ENCODE results near the gene EIF4G1.

Gene EIF4G1

DNA sequence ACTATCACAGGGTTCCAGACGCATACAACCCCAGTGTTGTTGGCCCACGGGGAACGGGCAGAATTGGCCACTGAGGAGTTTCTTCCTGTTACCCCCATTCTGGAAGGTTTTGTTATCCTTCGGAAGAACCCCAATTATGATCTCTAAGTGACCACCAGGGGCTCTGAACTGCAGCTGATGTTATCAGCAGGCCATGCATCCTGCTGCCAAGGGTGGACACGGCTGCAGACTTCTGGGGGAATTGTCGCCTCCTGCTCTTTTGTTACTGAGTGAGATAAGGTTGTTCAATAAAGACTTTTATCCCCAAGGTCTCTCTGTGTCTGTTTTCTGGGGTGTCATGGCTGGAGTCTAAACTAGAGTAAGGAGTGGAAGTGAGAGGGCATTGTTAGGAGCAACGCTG lies 5.7 kb upstream of the EIF4G1 start:
- no peak for DNase-seq

GRCh38 chr3:184311633-184312032 lies 2.8 kb upstream of the EIF4G1 start:
- DNase-seq, result no peak

- DNase-seq, result no peak
These were observed 515 bp downstream of the EIF4G1 start for GRCh38 chr3:184314700-184315542.

DNA sequence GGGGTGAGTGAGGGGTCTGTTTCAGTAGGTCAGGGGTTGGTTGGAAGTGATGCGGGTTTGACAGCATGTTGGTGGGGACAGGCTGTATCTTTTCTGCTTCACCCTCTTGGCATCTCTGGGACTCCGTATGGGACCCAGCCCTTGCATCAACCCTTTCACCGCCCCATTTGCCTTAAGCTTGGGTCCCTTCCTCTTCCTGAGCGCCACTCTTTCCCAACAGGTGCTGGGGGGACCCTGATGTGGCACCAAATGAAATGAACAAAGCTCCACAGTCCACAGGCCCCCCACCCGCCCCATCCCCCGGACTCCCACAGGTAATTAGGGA lies 1.1 kb downstream of the EIF4G1 start:
- no peak for DNase-seq

DNA sequence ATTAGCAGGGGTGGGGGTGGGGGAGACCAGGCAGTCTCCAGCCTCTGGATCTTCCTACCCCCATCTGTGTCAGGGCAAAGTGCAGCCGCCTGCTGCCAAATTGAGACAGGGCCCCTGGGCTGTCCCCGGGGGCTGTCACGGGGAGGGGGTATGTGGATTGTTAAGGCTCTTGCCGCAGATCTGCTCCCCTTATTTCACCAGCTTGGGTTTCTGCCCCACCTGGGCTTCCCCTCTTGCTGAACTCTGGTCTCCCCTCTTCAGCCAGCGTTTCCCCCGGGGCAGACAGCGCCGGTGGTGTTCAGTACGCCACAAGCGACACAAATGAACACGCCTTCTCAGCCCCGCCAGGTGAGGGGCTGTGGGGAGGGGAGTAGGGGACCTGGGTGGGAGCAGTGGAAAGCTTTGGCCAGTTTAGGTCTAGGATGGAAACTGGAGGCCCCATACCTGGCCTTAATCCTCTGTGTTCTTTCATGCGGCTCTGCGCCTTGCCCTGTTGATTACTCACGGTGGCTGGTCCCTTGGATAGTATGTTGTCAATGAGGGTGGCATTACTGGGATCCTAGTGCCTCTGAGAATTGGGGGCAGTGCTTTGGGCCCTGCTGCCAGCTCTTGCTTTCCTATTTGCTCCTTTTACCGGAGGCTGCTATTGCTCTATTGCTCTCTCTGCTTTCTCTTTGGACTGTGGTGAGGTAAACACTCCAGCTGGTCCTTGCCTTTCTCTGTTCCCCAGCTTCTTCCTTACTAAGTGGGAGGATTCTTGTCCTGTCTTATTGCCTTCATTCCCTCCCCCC lies 1.7 kb downstream of the EIF4G1 start:
- no peak for DNase-seq

GRCh38 chr3:184316792-184317191 lies 2.4 kb downstream of the EIF4G1 start:
- DNase-seq, result no peak

- no peak for DNase-seq
These were observed 2.8 kb downstream of the EIF4G1 start for GRCh38 chr3:184317201-184317600.

DNA sequence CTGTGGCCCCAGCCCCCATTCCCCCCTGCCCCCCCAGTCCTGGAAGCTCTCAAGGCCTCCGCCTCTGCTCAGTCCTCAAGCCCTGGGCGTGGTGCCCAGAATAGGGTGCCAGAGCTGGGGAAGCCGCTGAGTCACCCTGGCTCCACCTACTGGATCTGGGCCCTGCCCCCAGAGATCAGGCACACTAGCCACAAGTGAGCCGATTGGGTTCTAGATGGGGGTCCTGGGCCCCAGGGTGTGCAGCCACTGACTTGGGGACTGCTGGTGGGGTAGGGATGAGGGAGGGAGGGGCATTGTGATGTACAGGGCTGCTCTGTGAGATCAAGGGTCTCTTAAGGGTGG lies 5.7 kb downstream of the EIF4G1 start:
- DNase-seq, result peak; percentile 83

GRCh38 chr3:184321666-184322065 lies 7.3 kb downstream of the EIF4G1 start:
- DNase-seq, result no peak

DNA sequence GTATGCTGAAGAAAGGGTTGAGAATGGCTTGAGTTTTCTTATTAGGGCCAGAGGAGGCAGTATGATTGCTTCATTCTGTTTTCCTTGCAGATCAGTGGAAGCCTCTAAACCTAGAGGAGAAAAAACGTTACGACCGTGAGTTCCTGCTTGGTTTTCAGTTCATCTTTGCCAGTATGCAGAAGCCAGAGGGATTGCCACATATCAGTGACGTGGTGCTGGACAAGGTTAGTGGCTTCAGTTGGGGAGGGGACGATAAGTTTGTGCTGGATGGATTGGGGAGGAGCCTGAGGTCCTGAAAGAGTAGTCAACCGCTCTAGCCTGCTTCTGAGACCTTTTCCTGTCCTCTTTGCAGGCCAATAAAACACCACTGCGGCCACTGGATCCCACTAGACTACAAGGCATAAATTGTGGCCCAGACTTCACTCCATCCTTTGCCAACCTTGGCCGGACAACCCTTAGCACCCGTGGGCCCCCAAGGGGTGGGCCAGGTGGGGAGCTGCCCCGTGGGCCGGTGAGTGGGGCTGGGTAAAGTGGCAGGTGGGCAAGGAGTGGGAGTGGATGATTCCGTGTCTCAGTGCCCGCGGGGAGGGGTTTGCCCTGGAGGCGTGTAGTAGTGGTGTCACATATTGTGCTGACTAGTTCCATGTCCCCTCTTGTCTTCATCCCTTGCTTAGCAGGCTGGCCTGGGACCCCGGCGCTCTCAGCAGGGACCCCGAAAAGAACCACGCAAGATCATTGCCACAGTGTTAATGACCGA lies 8.5 kb downstream of the EIF4G1 start:
- no peak for DNase-seq

- DNase-seq, result no peak
These were observed 9.3 kb downstream of the EIF4G1 start for GRCh38 chr3:184323696-184324095.

DNA sequence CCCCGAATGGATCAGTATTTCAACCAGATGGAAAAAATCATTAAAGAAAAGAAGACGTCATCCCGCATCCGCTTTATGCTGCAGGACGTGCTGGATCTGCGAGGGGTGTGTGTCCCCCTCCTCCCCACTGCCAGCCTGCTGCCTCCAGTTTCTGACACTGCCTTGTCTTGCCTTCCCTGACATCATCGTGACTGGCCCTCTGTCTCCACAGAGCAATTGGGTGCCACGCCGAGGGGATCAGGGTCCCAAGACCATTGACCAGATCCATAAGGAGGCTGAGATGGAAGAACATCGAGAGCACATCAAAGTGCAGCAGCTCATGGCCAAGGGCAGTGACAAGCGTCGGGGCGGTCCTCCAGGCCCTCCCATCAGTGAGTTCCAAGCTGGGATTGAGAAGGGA lies 10.9 kb downstream of the EIF4G1 start:
- DNase-seq, result no peak

- no peak for DNase-seq
These were observed 11.4 kb downstream of the EIF4G1 start for GRCh38 chr3:184325715-184326369.

DNA sequence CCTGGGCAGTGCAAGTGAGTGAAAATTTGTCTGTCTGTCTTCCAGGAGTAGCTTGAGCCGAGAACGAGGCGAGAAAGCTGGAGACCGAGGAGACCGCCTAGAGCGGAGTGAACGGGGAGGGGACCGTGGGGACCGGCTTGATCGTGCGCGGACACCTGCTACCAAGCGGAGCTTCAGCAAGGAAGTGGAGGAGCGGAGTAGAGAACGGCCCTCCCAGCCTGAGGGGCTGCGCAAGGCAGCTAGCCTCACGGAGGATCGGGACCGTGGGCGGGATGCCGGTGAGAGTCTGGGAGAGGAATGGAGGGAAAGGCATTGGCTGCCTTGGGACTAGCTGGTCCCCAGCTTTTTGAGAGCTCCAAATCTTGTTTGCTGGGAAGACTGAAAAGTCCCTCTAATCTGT lies 12.8 kb downstream of the EIF4G1 start:
- no peak for DNase-seq

- DNase-seq, result no peak
These were observed 14.1 kb downstream of the EIF4G1 start for GRCh38 chr3:184328516-184328915.

- no peak for DNase-seq
These were observed 18.1 kb downstream of the EIF4G1 start for GRCh38 chr3:184332370-184333090.

DNA sequence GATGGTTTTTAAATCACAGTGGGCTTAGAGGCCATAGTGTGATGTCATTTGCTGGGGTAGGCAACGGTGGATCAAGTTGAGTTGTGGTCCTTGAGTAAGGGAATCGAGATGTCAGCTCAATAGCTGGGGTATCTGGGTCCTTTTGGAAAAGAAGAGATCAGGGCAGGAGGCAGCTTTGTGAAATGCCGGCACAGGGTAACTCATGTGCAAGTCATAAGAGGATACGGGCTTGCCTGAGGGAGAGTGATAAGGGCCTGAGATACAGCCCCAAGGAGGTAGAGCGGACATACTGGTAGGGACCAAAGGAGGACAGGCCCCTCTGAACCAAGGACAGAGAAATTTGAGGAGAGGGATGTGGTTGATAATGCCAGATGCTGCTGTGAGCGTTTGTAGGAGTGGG lies 18.8 kb downstream of the EIF4G1 start:
- DNase-seq, result no peak

- DNase-seq, result no peak
These were observed 19.3 kb downstream of the EIF4G1 start for GRCh38 chr3:184333700-184334099.

GRCh38 chr3:184334470-184335158 lies 20.2 kb downstream of the EIF4G1 start:
- DNase-seq, result no peak

DNA sequence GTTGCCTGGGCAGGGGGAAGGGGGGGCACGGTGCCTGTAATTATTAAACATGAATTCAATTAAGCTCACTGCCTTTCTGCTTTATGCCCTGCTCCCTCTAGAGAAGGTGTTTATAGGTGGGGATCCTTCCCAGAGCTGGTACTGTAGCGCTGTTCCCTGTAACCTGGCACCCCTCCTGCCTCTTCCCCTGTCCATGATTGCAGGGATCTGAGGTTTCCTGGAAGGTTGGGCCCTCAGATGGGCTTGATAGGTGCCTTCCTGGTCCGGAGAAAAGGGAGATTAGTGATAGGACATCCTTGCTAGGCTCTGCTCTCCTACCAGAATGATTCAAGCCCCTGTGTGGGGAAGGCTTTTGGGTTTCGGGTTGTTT lies 20.9 kb downstream of the EIF4G1 start:
- no peak for DNase-seq

GRCh38 chr3:184335661-184336546 lies 21.5 kb downstream of the EIF4G1 start:
- DNase-seq, result peak; percentile 26

Measured in NCI-H2029 treated with DMSO at 0.1 percent for 48 hours (cell line).